Colonic mucosa (tissue), 4 donors: ENCODE results near the gene SLC36A3. TPM values are rescaled to one million over a fixed set of nuclear protein-coding genes. Genes with fewer than 3 reads are reported as not detected.
A peak's percentile ranks its signal among the peaks of the same experiment; 100 is the strongest.

Experiments used
- DNase-seq: peaks from one replicate; pipeline ENCODE4 v3.0.0-alpha.2; 2020
- H3K27ac ChIP-seq: fragments of 200-600 bp; one replicate; pipeline ENCODE4 v1.8.0; 2021
- H3K27me3 ChIP-seq: fragments of 200-600 bp; one replicate; pipeline ENCODE4 v1.8.0; 2021
- H3K36me3 ChIP-seq: fragments of 200-600 bp; one replicate; pipeline ENCODE4 v1.8.0; 2021
- H3K4me1 ChIP-seq: fragments of 200-600 bp; one replicate; pipeline ENCODE4 v1.8.0; 2021; ENCODE audit warnings: mild to moderate bottlenecking
- H3K4me3 ChIP-seq: fragments of 200-600 bp; one replicate; pipeline ENCODE4 v1.8.0; 2021
- H3K9ac ChIP-seq, 2 donors: one replicate each; pipeline ENCODE4 v1.7.0; 2013; ENCODE audit warnings: control low read depth in 2 of 2, low read depth in 2 of 2, low read length in 2 of 2
- H3K9me3 ChIP-seq: fragments of 200-600 bp; one replicate; pipeline ENCODE4 v1.8.0; 2021
- intact Hi-C: fragments of 100-400 bp; cut with DNase I; formaldehyde crosslinking; loops from one replicate; pipeline ENCODE4 v1.14.1; 2022
- total RNA-seq, 2 donors: library from RNA; stranded (reverse); fragmentation: NEBNext Ultra II Directional in 1 of 2; extraction: Animal tissue kit (Norgen Biotek cat#: 25700) in 1 of 2; gene quantifications; one replicate each; pipeline ENCODE4 v1.2.1, GENCODE V29; 2021
- TF ChIP-seq, protein P1 (sequence below): fragments of 200-600 bp; IDR thresholded peaks from one replicate; pipeline ENCODE4 v1.8.0; 2022; ENCODE audit warnings: antibody characterized with exemption, mild to moderate bottlenecking
- donor health status: healthy.
- donor health status: DM: no; HTN: no; CAD: no.
- donor health status: DM: no; HTN: no; CAD: no.

Gene SLC36A3
- total RNA-seq, 2 donors from 2014 or later, result not detected

DNA sequence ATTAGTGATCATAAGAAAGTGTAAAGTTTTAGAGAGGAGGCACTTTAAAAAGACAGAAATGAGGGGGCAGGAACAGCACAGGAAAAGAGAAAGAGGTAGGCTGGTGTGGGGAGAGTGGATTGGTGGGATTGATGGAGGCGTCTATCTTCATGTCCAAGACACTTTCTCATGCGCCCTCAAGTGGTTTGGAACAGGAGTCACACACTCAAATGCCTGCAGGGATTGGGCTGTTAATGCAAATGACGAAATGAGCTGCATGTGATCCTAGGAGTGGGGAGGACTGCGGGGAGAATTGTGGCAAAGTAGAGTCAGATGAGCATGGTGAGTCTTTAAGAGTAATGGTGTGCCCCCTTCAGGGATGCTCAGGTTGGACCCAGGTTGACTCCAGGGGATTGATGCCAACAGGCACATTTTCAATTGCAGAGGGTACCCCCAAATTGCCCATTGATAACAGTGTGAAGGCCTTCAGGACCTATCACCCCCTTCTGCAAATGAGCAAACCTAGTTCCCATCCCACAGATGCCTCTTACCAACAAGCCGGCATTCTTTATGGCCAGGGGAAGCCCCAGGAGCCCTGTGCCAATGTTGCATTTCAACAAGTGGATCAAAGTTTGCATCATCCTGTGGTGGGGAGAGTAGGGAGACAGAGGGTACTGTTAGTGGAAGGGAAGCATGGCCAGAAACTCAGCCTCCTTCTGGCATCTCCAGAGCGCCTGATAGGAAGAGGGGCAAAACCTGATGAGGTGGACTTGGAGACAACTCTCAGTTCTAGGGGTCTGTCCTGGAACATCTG lies 5.3 kb downstream of the SLC36A3 start:
- no peak overlapping the region for H3K4me3 ChIP-seq
- no peaks in the 10 kb centered on the region for H3K4me1 ChIP-seq
- DNase-seq, result peak; percentile 25
- intact Hi-C loops, result no loop called here
- H3K36me3 ChIP-seq, result no peaks in the 10 kb centered on the region
- H3K9ac ChIP-seq, result no peak overlapping the region
- no peak overlapping the region for H3K27ac ChIP-seq
- H3K27me3 ChIP-seq, result no peaks in the 10 kb centered on the region
- TF ChIP-seq, protein P1, sequence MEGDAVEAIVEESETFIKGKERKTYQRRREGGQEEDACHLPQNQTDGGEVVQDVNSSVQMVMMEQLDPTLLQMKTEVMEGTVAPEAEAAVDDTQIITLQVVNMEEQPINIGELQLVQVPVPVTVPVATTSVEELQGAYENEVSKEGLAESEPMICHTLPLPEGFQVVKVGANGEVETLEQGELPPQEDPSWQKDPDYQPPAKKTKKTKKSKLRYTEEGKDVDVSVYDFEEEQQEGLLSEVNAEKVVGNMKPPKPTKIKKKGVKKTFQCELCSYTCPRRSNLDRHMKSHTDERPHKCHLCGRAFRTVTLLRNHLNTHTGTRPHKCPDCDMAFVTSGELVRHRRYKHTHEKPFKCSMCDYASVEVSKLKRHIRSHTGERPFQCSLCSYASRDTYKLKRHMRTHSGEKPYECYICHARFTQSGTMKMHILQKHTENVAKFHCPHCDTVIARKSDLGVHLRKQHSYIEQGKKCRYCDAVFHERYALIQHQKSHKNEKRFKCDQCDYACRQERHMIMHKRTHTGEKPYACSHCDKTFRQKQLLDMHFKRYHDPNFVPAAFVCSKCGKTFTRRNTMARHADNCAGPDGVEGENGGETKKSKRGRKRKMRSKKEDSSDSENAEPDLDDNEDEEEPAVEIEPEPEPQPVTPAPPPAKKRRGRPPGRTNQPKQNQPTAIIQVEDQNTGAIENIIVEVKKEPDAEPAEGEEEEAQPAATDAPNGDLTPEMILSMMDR, result no peak
- H3K9me3 ChIP-seq, result no peaks in the 10 kb centered on the region

DNA sequence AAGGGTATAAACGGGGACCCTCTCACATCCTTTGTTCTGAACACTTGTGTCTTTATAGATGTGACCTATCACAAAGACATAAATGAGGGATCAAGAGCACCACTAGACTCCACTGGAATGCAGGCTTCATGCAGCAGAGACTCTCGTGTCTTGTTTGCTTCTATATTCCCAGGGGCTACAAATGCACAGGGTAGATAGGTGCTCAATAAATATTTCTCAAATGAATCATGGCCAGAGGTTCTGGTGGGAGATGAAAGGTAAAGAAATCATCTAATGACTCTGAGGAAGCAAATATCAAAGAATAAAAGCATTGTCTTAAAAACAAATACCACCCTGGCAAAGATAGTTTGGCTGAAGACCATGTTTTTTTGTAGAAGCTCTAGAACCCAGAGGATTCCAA lies 6.6 kb downstream of the SLC36A3 start:
- TF ChIP-seq, protein P1, result no peak
- no peaks in the 10 kb centered on the region for H3K27me3 ChIP-seq
- intact Hi-C loops, result no loop called here
- H3K4me3 ChIP-seq, result no peak overlapping the region
- DNase-seq, result no peak
- H3K4me1 ChIP-seq, result no peaks in the 10 kb centered on the region
- H3K9ac ChIP-seq, result no peak overlapping the region
- no peak overlapping the region for H3K27ac ChIP-seq
- no peaks in the 10 kb centered on the region for H3K9me3 ChIP-seq
- H3K36me3 ChIP-seq, result no peaks in the 10 kb centered on the region

DNA sequence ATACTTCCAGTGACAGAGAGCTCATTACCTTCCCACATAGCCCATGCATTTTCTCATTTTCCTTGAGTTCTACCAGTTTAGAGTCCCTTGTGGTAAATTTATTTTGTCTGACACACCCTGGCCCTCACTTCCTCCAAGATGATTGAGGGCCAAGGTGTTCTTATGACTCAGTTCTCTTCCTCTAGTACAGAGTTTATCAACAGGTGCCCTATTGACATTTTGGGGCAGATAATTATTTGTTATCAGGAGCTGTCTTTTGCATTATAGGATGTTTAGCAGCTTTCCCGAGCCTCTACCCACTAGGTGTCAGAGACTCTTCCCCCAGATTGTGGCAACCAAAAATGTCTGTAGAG lies 7.1 kb downstream of the SLC36A3 start:
- no peak overlapping the region for H3K9ac ChIP-seq
- no peaks in the 10 kb centered on the region for H3K36me3 ChIP-seq
- H3K27ac ChIP-seq, result no peak overlapping the region
- no peak for DNase-seq
- TF ChIP-seq, protein P1, result no peak
- no peaks in the 10 kb centered on the region for H3K9me3 ChIP-seq
- intact Hi-C loops, result no loop called here
- H3K4me3 ChIP-seq, result no peak overlapping the region
- no peaks in the 10 kb centered on the region for H3K4me1 ChIP-seq
- H3K27me3 ChIP-seq, result no peaks in the 10 kb centered on the region

- Histone ChIP-seq H3K27ac (no peak overlapping the region), H3K27me3 (no peaks in the 10 kb centered on the region), H3K9me3 (no peaks in the 10 kb centered on the region), H3K4me3 (no peak overlapping the region), H3K9ac (no peak overlapping the region), H3K4me1 (no peaks in the 10 kb centered on the region), H3K36me3 (no peaks in the 10 kb centered on the region)
- intact Hi-C loops, result no loop called here
- no peak for DNase-seq
- TF ChIP-seq, protein P1, result no peak
These were observed 7.6 kb downstream of the SLC36A3 start for GRCh38 chr5:151295791-151296477.

DNA sequence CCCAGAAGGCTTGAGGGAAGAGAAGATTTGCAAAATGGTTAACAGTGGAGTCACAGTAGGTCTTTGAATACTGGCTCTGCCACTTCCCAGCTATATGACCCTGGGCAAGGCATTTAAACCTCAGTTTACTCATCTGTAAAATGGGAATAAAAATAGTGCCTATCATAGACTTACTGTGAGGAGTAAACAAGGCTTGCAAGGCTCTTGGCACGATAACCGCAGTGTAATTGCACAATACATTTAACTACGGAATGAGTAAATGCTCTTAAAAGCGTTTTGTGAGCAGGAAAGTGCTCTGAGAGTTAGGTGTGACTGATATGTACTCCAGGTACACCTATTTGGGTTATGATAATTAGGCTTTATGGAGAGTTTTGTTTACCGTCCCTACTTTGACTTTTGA lies 8.4 kb downstream of the SLC36A3 start:
- no peak for DNase-seq
- no peak overlapping the region for H3K4me3 ChIP-seq
- no peak overlapping the region for H3K27ac ChIP-seq
- H3K9me3 ChIP-seq, result no peaks in the 10 kb centered on the region
- no peaks in the 10 kb centered on the region for H3K36me3 ChIP-seq
- no peaks in the 10 kb centered on the region for H3K4me1 ChIP-seq
- no peak overlapping the region for H3K9ac ChIP-seq
- intact Hi-C loops, result no loop called here
- TF ChIP-seq, protein P1, result no peak
- H3K27me3 ChIP-seq, result no peaks in the 10 kb centered on the region
